Ramos (cell line): ENCODE measurements around the gene HAGH.

Source experiments
- in situ Hi-C: fragments of 300-500 bp; cut with MboI; formaldehyde crosslinking; loops from one replicate; pipeline ENCODE4 v1.14.3; 2022; ENCODE audit warnings: low sequenced_read_pairs; ENCODE audit not compliant: unreplicated experiment

HAGH gene

DNA sequence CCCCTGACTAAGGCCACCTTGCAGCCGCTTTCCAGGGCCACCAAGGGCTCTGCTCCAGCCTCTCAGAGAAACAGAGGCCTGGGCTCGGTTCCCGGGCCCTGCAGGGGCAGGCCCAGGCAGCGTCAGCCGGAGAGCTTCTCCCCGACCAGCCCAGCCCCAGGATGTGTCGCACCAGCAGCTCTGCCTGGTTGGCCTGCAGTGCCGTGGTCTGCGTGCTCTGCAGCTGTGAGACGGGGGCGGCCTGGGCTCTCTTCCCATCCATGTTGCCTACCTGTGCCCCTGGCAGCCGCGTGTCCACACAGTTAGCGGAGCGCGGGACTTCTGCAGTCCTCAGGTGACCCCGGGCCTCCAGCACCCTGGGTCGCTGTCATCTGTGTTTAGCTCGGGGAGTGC, 37.9 kb downstream of the HAGH start:
- in situ Hi-C loops, result no loop called here

DNA sequence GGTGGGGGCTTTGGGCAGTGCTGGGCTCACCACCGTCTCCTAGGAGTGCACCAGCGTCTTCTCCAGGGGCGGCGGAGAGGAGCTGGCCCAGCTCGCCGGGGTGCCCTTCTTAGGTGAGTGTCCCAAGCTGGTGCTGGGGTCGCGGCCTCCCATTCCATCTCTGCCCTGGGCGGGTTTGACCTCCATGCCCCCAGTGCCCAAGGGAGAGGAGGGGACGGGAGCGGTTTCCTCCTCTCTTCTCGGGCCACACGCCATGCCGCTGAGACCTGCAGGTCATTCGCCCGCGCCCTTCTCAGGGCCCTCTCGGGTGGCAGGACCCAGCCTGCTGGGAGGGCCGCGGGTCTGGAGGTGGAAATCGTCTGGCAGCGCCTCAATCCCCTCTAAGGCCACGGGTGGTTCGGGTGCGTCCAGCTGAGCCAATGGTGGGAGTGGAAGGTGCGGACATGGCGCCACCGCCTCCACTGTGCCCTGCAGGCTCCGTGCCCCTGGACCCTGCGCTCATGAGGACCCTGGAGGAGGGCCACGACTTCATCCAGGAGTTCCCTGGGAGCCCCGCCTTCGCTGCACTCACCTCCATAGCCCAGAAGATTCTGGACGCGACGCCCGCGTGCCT, 38.4 kb downstream of the HAGH start:
- in situ Hi-C loops, result no loop called here

DNA sequence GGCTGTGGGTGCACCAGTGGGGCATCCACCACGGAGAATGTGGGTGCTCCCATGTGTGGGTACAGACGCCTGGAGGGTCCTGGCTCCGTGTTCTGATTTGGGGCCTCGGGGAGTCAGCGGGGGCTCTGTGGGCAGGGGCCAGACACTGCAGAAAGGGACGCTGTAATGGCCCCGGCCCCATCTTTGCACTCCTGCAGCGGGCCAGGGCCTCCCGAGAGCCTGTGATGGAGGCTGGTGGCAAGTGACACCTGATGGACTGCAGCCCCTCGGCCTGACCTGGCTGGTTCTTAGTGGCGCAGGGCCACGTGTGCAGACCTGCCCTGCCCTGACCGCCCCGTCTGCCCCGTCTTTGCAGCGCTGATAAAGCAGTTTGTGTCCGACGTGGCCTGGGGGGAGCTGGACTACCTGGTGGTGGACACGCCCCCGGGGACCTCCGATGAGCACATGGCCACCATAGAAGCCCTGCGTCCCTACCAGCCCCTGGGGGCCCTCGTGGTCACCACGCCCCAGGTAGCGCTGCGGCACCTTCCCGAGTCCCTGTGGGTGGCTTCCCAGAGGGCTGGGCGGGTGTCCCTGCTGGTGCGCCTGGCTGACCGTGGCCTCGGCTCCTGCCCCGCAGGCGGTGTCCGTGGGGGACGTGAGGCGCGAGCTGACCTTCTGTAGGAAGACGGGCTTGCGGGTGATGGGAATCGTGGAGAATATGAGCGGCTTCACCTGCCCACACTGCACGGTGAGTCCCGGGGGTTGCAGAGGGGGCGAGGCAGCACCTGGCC, 39.1 kb downstream of the HAGH start:
- in situ Hi-C loops, result no loop called here

DNA sequence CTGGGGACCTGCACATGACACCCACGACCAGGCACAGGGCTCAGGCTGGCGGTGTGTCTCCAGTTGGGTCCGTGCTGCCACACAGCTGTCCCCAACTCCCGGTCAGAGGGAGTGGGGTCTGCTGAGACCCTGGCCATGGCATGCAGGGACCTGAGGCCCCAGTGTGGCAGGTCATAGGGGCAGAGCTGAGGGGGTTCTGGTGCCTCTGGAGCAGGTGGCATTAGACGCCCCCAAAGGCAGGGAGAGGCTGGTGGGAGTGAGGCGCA, 39.6 kb downstream of the HAGH start:
- in situ Hi-C loops, result no loop called here

DNA sequence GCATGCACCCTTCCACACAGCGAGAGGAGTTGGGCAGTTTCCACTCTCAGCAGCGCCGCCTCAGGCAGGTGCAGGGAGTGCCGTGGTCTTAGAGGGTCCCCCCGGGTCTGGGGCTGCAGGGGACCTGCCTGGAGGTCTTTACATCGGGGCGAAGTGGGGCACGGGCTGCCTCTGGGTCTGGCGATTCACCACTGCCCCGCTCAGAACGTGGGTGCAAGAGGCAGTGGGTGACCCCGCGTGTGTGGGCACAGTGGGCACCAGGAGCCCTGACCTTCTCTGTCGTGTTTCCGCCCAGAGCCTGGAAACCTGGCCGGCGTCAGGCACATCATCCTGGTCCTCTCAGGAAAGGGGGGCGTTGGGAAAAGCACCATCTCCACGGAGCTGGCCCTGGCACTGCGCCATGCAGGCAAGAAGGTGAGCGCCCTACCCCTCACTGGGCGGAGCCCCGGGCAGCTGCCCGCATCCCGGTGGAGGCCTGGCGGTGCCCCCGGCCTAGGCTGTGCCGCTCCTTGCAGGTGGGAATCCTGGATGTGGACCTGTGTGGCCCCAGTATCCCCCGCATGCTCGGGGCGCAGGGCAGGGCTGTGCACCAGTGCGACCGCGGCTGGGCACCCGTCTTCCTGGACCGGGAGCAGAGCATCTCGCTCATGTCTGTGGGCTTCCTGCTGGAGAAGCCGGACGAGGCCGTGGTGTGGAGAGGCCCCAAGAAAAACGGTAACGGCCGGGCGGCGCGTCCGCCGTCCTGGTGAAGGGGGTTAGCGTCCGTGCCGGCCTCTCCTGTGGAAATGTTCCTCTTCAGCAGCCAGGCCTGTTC, 40.2 kb downstream of the HAGH start:
- in situ Hi-C loops, result no loop called here

DNA sequence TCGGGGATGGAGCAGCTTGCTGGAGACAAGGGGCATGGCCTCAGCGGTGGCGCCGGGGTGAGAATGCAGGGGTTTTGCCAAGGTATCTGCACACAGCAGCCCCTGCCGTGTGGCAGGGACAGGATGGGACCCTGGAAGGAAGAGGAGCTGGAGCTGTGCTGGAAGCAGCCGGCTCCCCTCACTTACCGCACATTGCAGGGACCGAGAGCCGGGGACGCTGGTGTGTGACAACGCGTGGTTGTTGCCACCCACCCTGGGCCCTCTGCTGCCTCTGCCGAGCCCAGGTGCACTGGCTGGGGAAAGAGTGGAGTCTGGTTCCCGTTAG, 40.8 kb downstream of the HAGH start:
- in situ Hi-C loops, result no loop called here

DNA sequence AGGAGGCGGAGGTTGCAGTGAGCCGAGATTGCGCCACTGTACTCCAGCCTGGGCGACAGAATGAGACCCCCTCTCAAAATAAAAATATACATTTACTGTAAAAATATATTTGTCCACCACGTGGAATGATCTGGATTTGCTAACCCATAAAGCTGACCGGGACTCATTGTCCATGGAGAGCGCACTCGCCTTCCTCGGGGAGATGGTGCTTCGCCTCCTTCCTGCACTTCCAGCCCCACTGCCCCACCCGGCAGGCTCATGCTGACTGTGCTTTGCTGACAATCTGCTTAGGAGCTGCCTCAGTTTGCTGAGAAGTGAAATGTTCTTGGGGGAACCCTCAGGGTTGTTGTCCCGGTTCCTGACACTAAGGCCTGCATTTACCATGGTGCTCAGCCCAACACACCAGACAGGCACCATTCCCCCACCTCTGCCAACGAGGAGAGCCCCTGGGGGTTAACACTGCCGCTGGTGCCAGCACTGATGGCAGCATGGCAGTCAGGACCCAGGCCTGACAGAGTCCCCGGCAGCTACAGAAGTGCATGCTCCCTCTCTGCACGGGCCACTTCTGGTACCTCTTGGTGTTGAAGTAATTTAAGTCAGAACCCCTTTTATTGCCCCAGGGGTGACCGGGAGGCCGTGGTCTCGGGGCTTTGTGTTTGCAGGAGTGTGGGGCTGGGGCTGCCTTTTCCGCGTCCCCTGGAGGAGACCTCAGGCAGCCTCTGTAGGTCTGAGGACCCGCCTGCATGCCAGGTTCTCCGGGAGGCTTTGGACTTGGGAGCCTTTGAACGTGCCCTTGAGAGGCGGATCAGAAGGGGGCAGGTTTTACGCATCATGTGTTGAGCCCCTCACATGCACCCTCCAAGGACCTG, 41.4 kb downstream of the HAGH start:
- in situ Hi-C loops, result no loop called here

DNA sequence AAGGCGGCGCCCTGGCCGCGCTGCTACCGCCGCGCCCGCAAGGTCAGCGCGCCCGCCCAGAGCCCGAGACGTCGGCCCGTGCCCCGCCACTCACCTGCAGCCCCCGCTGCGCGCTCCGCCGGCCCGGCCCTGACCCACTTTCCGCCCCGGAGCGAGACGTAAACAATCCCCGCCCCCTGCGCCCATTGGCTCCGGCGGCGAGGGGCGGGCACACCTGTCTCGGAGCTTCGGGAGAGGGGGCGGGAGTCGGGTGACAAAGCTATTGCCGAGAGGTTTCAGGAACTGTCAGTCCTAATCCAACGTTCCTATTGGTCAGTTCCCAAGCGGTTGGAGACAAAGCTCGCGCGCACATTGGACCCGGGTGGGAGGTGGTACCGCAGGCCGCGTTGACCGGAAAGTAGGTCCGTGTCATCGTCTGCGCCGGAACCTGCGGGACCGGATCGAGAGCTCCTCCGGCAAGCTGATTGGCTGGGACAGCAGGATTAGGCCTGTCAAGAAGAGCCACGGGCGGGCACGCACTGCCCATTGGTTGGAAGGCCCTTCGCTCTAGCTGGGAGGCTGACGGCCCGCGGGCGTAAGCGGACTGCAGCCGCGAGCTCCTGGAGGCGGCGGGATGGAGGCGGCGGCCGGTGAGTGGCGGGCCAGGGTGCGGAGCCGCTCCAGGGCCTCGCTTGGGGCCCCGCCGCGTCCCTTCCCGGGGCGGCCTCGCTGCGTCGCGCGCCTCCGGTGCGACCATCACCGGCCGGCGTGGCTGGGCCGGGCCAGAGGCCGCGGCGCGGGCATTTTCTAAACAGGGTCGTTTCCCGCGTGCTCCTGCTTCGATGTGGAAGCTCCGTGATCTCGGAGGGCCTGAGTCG, 44.0 kb downstream of the HAGH start, which contains the start of the genes NUBP2 and SPSB3:
TSS of gene NUBP2 (plus strand) at position 553 of the 857 bp plus-strand sequence. CDS start at position 614, 61 bp downstream.
TSS of gene SPSB3 (minus strand) at position 164 of the 857 bp plus-strand sequence. CDS start 1,088 bp downstream, outside the sequence.
- in situ Hi-C loops, result no loop called here

DNA sequence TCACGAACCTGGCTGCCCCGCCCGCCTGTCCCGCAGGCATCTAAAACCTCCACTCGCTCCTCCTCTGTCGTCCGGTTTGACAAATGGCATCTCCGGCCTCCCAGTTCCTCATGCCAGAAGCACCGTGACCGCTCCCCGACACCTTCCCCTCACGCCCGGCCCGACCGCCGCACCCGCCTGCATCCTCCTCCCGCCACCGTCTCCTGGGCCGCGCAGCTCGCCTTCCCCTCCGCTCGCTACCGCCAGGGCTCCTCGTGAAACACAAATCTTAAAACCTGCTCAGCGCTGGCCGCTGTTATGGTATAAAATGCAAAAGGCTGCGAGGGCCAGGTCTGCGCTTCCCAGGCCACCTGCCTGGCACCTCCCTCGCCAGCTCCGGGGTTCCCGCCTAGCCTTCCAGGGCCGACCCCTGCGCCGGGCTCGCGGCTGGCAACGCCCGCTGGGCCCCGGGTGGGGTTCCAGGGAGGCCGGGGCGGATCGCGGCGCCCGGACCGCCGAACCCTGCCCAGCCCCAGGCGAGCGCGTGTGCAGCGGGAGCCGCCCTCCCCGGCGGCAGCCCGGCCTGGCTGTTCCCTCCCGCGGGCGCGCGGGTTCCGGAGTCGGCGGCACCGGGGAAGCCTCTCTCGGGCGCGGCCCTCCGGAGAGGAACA, 44.7 kb downstream of the HAGH start:
- in situ Hi-C loops, result no loop called here

DNA sequence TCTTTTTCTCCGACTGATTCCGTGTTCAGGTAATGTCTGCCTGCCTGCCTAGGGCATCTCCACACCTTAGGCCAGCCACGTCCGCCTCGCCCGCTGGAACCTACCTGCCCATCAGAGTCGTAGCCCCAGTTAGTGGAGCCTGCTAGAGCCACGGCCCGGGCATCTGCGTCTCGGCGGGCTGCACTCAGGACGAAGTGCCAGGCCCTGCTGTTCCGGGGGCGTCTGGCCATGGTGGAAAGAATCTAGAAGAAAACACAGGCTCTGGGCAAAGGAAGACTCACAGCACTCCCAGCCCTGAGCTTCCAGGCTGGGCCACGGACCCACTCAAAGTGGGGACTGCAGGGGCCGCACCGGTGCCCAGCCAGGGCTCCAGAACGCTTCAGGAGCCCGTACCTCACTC, 45.4 kb downstream of the HAGH start:
- in situ Hi-C loops, result no loop called here

DNA sequence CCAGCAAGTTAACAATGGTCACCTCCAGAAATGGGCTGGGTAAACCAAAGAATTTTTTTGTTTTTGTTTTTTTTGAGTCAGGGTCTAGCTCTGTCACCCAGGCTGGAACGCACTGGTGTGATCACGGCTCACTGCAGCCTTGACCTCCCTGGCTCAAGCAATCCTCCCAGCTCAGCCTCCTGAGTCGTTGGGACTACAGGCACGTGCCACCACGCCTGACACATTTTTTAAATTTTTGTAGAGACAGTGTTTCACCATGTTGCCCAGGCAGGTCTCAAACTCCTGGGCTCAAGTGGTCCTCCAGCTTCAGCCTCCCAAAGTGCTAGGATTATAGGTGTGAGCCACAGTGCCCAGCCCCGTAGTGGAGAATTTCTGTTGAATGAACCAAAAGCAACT, 46.0 kb downstream of the HAGH start:
- in situ Hi-C loops, result no loop called here

DNA sequence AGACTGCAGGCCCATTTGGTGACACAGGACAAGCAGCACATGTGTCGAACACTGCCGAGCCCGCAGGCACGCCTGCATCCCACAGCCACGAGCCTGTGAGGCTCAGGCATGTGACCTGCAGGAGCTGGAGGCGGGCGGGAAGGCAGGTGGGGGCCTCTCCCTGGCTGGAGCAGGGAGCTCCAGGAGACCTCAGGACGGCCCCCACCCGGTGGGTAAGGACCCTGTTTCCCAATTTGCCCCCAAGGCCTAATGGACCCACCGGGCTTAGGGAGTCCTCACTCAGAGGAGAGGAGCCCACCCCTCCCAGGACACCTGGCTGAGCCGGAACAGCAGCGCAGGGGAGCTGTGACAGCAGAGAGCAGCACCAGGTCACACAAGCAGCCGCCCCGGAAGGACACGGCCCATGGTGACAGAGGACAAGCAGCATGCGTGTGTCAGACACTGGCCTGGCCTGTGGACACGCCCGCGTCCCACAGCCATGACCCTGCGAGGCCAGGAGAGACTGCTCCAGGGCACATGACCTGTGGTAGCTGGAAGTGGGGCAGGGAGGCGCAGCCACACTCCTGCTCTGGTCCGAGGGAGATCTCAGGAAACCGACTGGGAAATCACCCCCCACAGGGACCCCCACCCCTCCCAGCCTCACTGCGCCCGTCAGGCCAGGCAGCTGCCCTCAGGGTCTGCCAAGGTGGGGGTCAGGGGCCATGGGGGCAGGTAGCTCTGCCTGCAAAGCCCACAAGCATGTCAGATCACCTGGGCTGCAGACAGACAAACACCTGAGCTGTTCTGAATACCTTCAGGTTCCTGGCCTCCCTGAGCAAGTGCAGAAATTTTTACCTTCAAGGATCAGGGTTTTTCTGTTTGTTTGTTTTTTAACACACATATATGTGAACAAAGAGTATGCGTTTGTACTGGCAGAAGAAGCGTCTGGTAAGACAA, 46.6 kb downstream of the HAGH start:
- in situ Hi-C loops, result no loop called here

DNA sequence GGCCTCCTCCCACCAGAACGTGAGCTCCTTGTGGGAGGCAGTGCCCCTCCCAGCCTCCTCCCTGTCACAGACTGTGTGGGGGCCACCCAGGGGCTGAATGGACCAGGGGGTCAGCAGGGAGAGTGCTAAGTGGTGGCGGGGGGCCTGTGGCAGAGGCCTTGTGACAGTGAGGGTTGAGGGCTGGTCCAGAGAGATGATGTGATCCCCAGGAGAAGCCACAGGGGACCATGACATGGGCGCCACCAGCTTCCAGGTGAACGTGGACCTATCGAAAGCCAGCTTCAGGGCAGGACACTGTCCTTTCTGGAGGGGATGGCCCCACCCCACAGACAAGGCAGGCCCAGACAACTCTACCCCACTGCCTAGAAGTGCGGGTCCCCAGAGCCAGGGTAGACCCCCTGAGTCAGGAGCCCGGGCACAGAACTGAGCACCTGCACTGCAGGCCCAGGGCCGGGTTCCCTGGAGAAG, 47.4 kb downstream of the HAGH start:
- in situ Hi-C loops, result no loop called here

DNA sequence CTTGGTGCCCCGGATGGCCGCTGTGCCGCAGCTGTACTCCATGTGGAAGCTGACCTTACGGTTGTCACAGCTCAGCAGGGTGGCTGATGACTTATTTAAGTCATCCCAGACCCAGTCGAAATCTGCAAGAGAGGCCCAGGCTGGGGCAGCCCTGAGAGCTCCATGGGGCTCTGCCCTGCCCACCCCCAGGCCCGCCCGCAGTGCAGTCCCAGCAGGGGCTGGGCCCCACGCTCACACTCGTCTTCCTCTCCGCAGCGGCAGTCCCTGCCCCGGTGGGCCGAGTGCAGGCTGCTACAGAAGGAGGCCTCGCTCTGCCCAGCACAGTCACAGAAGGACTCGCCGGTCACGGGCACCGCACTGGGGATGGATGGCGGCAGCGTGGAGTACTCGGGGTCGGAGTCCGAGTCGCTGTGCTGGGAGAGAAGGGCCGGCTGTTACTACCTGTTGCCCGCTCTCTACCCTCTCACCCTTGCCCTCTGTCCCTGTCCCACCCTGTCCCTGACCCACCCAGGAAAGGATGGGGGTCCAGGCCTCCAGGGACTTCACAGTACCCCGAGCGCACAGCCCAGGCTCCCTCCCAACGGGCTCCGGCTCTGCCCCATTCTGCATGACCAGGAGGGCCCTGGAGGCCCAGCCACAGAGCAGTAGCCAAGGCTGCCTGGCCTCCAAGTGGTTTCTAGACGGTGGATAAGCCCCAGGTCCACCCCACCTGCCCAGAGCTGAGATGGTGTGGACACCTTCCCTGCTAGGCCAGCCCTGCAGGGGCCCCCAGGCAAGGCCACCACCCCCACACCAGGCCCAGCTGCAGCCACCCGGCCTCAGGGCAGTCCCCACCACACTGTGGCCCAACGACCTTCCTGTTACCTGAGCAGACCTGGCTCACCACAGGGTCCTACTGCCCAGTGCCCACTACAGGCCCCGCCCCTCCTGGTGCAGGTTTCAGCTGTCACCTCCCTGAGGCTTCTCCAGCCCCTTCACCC, 48.1 kb downstream of the HAGH start:
- in situ Hi-C loops, result no loop called here

DNA sequence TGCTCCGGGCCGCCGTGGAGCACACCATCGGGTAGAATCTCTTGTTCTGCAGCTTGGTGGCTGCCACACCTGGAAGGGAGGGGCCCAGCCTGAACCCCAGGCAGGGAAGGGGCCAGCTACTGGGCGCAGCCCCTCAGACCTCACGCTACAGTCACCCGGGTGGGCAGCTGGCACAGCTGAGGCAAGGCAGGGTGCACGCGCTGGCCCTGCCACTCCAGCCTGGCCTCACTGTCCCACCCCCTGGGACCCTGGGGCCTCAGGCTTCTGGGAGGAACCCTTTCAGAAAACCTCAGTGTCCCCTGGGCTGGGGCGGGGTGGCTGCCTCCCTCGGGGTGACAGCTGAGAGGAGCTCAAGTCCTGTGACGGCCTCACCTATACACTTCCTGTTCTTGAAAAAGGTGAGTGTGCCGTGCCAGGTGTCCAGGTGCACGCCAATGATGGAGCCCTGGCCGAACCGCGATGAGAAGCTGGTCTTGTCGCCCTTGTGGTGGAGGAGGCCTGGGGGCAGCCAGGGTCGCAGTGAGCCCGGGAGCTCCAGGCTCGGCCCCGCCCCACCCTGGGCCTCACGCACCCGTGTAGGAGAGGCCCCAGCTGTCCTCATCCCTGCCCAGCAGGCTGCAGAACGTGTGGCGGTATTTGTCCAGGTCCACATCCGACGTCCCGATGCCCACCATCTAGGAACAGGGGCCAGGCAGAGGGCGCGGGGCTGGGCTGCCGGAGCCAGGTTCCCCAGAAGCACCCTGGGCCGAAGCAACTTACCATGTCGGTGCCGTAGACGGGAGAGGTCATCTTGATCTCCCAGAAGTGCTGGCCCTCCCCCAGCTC, 49.0 kb downstream of the HAGH start:
- in situ Hi-C loops, result no loop called here

DNA sequence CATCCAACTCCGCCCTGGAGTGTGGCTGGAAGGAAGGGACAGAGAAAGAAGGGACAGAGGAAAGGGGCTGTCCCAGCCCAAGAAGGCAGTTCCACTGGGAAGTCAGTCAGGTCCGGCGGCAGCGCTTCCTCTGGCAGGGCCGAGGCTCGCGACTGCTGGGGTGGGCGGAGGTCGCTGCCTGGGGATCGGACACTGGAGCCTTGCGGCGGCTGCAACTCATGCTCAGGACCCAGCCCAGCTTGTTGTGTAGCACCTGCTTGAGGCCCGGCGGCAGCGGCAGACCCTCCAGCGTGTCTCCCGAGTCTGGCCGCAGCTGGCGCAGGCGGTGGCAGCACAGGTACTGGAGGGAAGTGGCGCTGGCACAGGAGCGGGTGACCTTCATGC, 49.6 kb downstream of the HAGH start:
- in situ Hi-C loops, result no loop called here
